ENCODE measurements around the gene IL1F10. TPM values are rescaled to one million over a fixed set of nuclear protein-coding genes. Genes with fewer than 3 reads are reported as not detected.

Gene IL1F10
- total RNA-seq, 2 donors from 2014 or later, result not detected

GRCh38 chr2:113114996-113115395, 47.2 kb downstream of the IL1F10 start:
- peak overlapping the region in 1 of 2 donors; percentile 14 for H3K27ac ChIP-seq
- 45% methylated on average over 4 of the region's 4 CpGs for WGBS

DNA sequence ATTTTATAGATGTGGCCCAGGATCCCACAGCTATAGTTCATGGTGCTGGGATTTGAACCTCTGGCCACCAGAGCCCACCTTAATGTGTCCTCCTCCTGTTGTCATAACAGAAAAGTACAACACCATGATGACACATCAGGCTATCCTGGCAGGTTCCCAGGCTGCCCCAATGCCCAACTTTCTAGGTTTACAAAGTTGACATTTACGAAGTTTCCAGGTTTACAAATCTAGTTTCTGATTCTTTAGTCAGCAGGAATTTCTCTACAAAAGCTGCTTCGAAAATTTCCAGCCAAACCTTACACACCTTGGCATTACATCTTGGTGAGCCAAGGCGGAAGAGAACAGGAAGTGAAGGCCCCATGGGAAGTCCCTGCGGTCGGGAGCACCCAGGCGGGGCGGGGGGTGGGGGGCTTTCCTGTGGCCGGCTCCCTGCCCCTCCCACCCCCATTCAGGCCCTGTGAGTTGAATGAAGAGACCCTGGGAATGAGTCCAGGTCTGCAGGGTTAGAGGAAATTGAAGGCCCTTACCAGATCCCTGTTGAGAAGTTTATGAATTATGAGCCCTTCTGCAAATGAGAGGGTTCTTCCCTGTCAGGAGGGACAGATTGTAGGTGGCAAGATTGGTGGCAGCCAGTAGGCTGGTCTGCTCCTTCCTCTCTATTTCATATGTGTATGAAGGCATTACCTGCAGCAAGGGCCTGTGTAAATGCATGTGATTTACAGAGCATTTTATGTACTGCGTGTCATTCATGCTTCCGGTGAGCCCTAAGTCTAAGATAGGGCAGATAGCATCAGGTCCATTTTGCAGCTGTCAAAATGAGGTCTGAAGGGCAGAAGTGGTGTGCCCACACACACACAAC, 48.6 kb downstream of the IL1F10 start:
- intact Hi-C loops (cut with DNase I), result no loop called here
- H3K27ac ChIP-seq, result peak overlapping the region; percentile 60 to 63

More at GRCh38 chr2:113114996-113115395, 47.2 kb downstream of the IL1F10 start:
- Histone ChIP-seq H3K4me3 (no peak overlapping the region), H3K9me3 (no peaks in the 10 kb centered on the region), H3K4me1 (replicated peaks) (peaks cover 2% of the 10 kb centered on the region), H3K36me3 (no peaks in the 10 kb centered on the region), H3K27me3 (replicated peaks; ENCODE audit: insufficient read depth) (no peaks in the 10 kb centered on the region)
- intact Hi-C loops (cut with DNase I), result no loop called here
- TF ChIP-seq POLR2A (IDR thresholded peaks at IDR 0.05) (no peak), POLR2AphosphoS5 (IDR thresholded peaks at IDR 0.05) (no peak)
- TF ChIP-seq, protein P1, sequence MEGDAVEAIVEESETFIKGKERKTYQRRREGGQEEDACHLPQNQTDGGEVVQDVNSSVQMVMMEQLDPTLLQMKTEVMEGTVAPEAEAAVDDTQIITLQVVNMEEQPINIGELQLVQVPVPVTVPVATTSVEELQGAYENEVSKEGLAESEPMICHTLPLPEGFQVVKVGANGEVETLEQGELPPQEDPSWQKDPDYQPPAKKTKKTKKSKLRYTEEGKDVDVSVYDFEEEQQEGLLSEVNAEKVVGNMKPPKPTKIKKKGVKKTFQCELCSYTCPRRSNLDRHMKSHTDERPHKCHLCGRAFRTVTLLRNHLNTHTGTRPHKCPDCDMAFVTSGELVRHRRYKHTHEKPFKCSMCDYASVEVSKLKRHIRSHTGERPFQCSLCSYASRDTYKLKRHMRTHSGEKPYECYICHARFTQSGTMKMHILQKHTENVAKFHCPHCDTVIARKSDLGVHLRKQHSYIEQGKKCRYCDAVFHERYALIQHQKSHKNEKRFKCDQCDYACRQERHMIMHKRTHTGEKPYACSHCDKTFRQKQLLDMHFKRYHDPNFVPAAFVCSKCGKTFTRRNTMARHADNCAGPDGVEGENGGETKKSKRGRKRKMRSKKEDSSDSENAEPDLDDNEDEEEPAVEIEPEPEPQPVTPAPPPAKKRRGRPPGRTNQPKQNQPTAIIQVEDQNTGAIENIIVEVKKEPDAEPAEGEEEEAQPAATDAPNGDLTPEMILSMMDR (IDR thresholded peaks at IDR 0.05), result no peak
- no peak for DNase-seq (ENCODE audit: low spot score)

GRCh38 chr2:113117541-113118262, 49.9 kb downstream of the IL1F10 start:
- H3K36me3 ChIP-seq, result no peaks in the 10 kb centered on the region
- TF ChIP-seq POLR2A (IDR thresholded peaks at IDR 0.05) (peak; percentile 35), POLR2AphosphoS5 (IDR thresholded peaks at IDR 0.05) (peak; percentile 94)
- TF ChIP-seq, protein P1 (IDR thresholded peaks at IDR 0.05), result no peak
- no peaks in the 10 kb centered on the region for H3K9me3 ChIP-seq
- H3K27me3 ChIP-seq (replicated peaks; ENCODE audit: insufficient read depth), result no peaks in the 10 kb centered on the region
- peak; percentile 93 for DNase-seq (ENCODE audit: low spot score)
- intact Hi-C loops (cut with DNase I), result no loop called here
- H3K4me1 ChIP-seq (replicated peaks), result peaks cover 2% of the 10 kb centered on the region
- no peak overlapping the region for H3K4me3 ChIP-seq
- H3K27ac ChIP-seq, result peak overlapping the region; percentile 60 to 63
- 43% methylated on average over 9 of the region's 9 CpGs for WGBS

More for the DNA sequence above, 48.6 kb downstream of the IL1F10 start:
- Histone ChIP-seq H3K4me1 (replicated peaks) (peaks cover 2% of the 10 kb centered on the region), H3K27me3 (replicated peaks; ENCODE audit: insufficient read depth) (no peaks in the 10 kb centered on the region), H3K36me3 (no peaks in the 10 kb centered on the region), H3K4me3 (no peak overlapping the region), H3K9me3 (no peaks in the 10 kb centered on the region)
- WGBS, result 50% methylated on average over 10 of the region's 10 CpGs
- DNase-seq (ENCODE audit: low spot score), result no peak
- TF ChIP-seq POLR2A (IDR thresholded peaks at IDR 0.05), result no peak
- TF ChIP-seq POLR2AphosphoS5 (IDR thresholded peaks at IDR 0.05), result no peak
- TF ChIP-seq, protein P1 (IDR thresholded peaks at IDR 0.05), result no peak

- Histone ChIP-seq H3K9me3 (no peaks in the 10 kb centered on the region), H3K36me3 (no peaks in the 10 kb centered on the region), H3K4me1 (replicated peaks) (peaks cover 2% of the 10 kb centered on the region), H3K27ac (peak overlapping the region; percentile 60 to 62), H3K4me3 (no peak overlapping the region), H3K27me3 (replicated peaks; ENCODE audit: insufficient read depth) (no peaks in the 10 kb centered on the region)
- no peak for DNase-seq (ENCODE audit: low spot score)
- TF ChIP-seq, protein P1 (IDR thresholded peaks at IDR 0.05), result no peak
- no peak for TF ChIP-seq POLR2A (IDR thresholded peaks at IDR 0.05)
- TF ChIP-seq POLR2AphosphoS5 (IDR thresholded peaks at IDR 0.05), result no peak
- 91% methylated on average over 2 of the region's 2 CpGs for WGBS
- intact Hi-C loops (cut with DNase I), result no loop called here
Measured at GRCh38 chr2:113118263-113118657, 50.5 kb downstream of the IL1F10 start.
